IPS-20b (cell line): Measurements from ENCODE around the gene SLC5A6.

Experiments
- H3K27ac ChIP-seq: one replicate; pipeline ENCODE4 v1.5.1; 2013; ENCODE audit warnings: low read length
- H3K27me3 ChIP-seq: 2 replicates; pipeline ENCODE4 v1.6.1; 2013; ENCODE audit warnings: mild to moderate bottlenecking, low read length, inconsistent platforms; ENCODE audit not compliant: insufficient read depth
- H3K36me3 ChIP-seq: 2 replicates; pipeline ENCODE4 v1.6.1; 2013; ENCODE audit warnings: low read depth, mild to moderate bottlenecking, inconsistent platforms, low read length, moderate library complexity; ENCODE audit not compliant: insufficient read depth
- H3K4me1 ChIP-seq: 2 replicates; pipeline ENCODE4 v1.6.1; 2013; ENCODE audit warnings: mild to moderate bottlenecking, control low read depth, inconsistent platforms, low read length, moderate library complexity; ENCODE audit not compliant: insufficient read depth
- H3K4me3 ChIP-seq: 2 replicates; pipeline ENCODE4 v1.5.1; 2013; ENCODE audit warnings: mild to moderate bottlenecking, low read length, inconsistent platforms
- H3K9ac ChIP-seq: 2 replicates; pipeline ENCODE4 v1.6.1; 2013; ENCODE audit warnings: low read depth, mild to moderate bottlenecking, inconsistent platforms, low read length, moderate library complexity
- H3K9me3 ChIP-seq: 2 replicates; pipeline ENCODE4 v1.6.1; 2013; ENCODE audit warnings: mild to moderate bottlenecking, low read depth, low read length, inconsistent platforms; ENCODE audit not compliant: insufficient read depth

Gene SLC5A6

DNA sequence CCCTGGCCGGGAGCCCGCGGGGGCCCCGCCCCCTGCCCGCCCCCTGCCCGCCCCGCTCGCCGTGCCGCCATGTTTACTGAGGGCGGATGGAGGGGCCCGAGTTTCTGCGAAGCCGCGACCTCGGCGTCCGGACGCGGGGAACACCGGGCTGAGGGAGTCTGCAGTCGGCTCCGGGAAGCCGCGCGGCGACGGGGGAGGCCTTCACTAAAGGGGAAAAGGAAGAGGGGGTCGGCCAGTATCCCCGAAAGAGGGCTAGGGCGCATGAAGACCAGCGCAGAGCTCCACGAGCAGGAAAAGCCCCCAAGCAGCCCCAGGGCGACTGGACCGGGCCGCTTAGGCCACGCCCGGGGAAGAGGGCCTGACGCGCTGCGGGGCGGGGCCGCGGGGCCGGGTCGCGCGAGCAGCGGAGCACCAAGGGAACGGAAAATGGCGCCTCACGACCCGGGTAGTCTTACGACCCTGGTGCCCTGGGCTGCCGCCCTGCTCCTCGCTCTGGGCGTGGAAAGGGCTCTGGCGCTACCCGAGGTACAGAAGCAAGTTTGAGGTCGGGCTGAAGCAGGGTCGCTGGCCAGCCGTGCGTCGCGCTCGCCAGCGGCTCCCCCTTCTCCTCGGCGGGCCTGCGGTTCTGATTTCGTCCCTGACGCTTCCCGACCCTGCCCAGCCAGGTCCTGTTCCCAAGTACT is at the start of gene SLC5A6, which contains the start of gene ATRAID:
Gene SLC5A6, minus strand, starts transcription at position 326 of the 683 bp plus-strand sequence. CDS start 4,618 bp downstream, outside the sequence.
Gene ATRAID, plus strand, starts transcription at position 99 of the 683 bp plus-strand sequence. Its CDS starts 328 bp downstream, at position 427.
- Histone ChIP-seq H3K4me1 (peaks cover 8% of the 10 kb centered on the region; the same call in 1 of the 2 replicates), H3K36me3 (peaks cover 58% of the 10 kb centered on the region), H3K27ac (peak within 1 kb of the TSS; percentile 81), H3K4me3 (peak within 1 kb of the TSS; percentile 87), H3K9me3 (no peaks in the 10 kb centered on the region), H3K27me3 (no peaks in the 10 kb centered on the region), H3K9ac (peak within 1 kb of the TSS; percentile 96)

DNA sequence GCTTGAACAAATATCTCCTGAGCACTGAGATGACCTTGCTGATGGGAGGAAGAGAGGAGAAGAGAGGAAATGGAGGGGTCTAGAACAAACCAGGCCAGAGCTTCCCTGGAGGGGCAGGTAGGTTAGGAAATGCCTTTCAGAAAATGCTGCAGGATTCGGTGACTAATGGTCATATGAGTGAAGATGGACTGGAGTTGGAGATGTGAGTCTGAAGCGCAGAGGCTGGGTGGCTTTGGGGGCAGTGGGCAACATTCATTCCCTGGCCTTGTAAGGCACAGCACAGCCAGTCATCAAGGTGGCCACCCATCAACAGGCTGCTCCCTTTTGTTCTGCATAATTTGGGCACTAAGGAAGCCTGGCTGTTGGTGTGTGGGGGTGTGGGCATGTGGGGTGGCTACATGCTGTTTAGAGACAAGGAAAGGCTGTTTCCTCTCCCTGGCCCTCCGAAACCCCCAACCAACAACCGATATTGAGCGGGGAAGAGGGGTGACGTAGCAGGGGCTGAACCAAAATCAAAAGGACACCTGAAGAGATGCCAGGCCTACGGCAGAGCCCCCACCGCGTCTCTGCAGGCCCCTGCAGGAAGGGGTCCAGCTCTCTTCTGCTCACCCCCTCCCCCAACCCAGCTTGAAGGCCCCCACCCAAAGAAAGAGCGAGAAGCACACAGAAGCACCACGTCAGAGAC is 49.3 kb upstream of the SLC5A6 start:
- H3K27me3 ChIP-seq: peaks cover 70% of the 10 kb centered on the region
- no peak overlapping the region for H3K27ac ChIP-seq
- H3K4me1 ChIP-seq: peaks cover 6% of the 10 kb centered on the region; the same call in 1 of the 2 replicates
- H3K36me3 ChIP-seq: no peaks in the 10 kb centered on the region
- peak overlapping the region; percentile 71; the same call in 1 of the 2 replicates for H3K4me3 ChIP-seq
- no peaks in the 10 kb centered on the region; the same call in 1 of the 2 replicates for H3K9me3 ChIP-seq
- no peak overlapping the region for H3K9ac ChIP-seq

DNA sequence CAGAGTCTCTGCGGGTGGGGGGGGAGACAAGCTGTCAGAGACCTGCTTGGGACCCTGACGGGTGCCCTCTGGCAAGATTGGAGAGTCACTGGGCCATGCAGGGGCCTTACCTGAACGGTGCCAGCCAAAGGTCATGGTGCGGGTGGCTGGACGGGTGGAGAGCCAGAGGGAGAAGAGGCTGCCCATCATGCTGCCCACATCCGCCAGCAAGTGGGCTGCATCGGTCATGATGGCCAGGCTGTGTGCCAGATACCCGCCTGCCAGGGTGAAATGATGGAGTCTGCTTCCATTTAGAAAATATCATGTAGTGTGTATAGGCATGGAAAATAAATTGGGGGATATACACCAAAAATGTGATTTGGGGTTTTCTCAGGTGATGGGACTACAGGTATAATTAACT is 46.0 kb upstream of the SLC5A6 start:
- Histone ChIP-seq H3K4me3 (no peak overlapping the region), H3K27ac (no peak overlapping the region), H3K9ac (no peak overlapping the region), H3K9me3 (no peaks in the 10 kb centered on the region), H3K4me1 (peaks cover 3% of the 10 kb centered on the region; the same call in 1 of the 2 replicates), H3K27me3 (peaks cover 36% of the 10 kb centered on the region), H3K36me3 (no peaks in the 10 kb centered on the region)

DNA sequence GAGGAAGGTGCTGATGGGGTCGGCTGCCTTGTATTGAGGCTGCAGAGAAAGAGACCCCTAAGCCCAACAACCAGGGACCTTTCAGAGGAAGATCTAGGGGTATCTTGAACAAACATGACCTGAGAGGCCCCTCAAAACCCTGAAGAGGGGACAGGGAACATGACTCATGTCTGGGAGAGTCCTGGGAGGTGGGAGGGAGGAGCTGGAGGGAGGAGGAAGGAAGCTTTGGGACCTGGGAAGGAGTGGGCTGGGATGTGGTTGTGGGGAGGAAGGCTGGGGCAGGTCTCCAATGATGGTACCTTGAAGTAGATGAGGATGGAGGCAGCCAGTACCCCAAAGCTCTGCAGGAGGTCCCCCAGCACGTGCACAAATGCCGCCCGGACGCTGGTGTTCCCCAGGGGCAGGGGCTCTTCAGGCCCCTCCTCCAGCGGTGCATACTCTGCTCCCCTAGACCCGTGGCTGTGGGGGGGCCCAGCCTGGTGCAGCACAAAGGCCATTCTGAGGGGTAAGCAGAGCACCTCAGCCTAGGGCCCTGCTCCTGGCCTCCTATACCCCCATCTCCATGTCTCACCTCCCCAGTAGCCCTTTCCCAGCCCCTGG is 44.9 kb upstream of the SLC5A6 start:
- H3K36me3 ChIP-seq: no peaks in the 10 kb centered on the region
- no peak overlapping the region for H3K4me3 ChIP-seq
- H3K27me3 ChIP-seq: peaks cover 27% of the 10 kb centered on the region
- peaks cover 3% of the 10 kb centered on the region; the same call in 1 of the 2 replicates for H3K4me1 ChIP-seq
- H3K9me3 ChIP-seq: no peaks in the 10 kb centered on the region
- no peak overlapping the region for H3K27ac ChIP-seq
- H3K9ac ChIP-seq: no peak overlapping the region

DNA sequence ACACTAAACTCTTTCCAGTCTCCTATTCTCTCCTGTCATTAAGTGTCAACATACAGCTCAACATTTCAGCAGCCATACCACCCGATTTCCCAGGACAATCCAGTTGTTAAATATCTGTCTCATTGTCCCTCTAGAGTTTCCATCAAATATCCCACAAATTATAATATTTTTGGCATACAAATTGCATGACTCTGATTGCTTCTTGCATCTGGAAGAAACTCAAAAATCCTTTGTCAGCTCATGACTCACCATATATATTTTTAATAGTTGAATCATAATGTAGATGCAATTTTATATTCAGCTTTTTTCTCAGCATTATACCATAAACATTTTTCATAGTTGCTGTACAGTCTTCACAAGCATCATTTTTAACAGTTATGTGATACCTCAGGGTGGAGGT is 43.6 kb upstream of the SLC5A6 start:
- Histone ChIP-seq H3K9me3 (no peaks in the 10 kb centered on the region), H3K4me3 (no peak overlapping the region), H3K27ac (no peak overlapping the region), H3K36me3 (no peaks in the 10 kb centered on the region), H3K27me3 (peaks cover 27% of the 10 kb centered on the region), H3K4me1 (no peaks in the 10 kb centered on the region; the same call in 1 of the 2 replicates), H3K9ac (no peak overlapping the region)

DNA sequence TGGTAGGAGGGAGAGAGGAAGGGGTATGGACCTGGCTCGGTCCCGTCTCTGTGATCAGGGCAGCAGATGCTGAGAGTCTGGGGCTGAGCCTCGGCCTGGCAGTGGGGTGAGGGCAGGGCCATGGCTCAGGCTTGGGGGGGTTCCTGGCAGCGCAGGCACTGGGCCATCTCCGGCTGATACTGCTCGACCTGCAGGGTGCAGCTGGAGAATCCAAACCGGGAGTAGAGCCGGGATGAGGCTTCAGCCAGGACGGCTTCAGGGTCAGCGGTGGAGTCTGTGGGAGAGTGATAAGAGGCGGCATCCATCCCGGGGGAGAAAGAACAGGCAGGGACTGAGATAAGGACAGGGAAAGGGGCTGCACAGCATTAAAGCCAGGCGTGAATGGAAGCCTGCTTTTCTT is 43.1 kb upstream of the SLC5A6 start:
- H3K36me3 ChIP-seq: no peaks in the 10 kb centered on the region
- H3K27ac ChIP-seq: no peak overlapping the region
- H3K4me1 ChIP-seq: peaks cover 3% of the 10 kb centered on the region; the same call in 1 of the 2 replicates
- H3K9ac ChIP-seq: no peak overlapping the region
- H3K27me3 ChIP-seq: peaks cover 27% of the 10 kb centered on the region
- no peak overlapping the region for H3K4me3 ChIP-seq
- no peaks in the 10 kb centered on the region for H3K9me3 ChIP-seq

DNA sequence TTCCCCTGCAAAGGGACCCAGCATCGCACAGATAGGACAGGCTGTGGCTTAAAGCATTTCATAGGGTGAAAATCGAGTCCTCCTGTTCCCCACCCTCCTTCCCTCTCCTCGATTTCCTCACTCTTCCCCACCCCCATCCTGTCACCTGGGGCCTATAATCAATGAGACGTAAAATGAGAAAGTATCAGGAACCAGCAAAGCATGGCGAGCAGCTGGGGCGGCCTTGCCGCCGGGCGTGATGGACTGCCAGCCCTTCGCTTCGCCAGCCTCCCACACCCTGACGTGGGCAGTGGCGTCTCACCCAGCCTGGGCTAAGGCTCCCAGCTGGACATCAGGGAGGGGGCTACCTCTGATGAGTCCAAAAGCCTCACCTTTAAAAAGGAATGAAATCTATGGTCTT is 39.7 kb upstream of the SLC5A6 start:
- peaks cover 3% of the 10 kb centered on the region; the same call in 1 of the 2 replicates for H3K4me1 ChIP-seq
- peaks cover 19% of the 10 kb centered on the region for H3K27me3 ChIP-seq
- H3K27ac ChIP-seq: no peak overlapping the region
- no peaks in the 10 kb centered on the region for H3K36me3 ChIP-seq
- no peaks in the 10 kb centered on the region for H3K9me3 ChIP-seq
- H3K9ac ChIP-seq: no peak overlapping the region
- H3K4me3 ChIP-seq: no peak overlapping the region

DNA sequence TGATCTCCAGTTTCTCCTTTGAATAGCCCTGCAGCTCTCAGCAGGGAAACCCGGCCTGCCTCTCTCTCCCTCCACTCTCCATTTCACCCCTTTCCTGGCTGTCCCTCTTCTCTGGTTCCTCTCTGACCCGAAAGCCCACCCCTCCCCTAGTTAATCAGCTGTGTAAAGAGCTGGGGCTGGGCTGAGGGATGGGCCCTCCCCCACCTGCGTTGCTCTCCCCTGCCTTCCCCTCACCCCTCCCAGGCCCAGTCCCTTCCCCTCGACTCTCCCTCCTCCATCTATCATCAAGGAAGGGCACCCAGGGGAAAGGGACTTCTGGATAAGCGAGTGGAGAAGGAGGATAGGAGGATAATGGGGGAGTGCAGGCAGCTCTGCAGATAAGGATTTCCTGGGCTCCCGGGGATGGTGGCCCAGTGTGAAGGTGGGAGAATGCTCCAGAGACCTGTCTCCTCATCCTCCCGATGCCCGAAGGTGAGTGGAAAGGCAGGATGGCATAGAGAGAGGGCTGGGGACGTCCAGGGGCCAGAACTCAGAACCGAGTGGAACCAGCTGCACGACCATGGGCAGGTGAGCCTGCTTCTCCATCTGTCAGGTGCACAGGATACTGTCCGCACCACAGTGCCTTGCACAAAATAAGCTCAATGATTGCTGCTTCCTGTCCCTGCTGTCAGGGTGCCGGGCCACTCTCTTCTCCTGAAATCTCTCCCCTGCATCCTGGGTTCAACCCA is 38.7 kb upstream of the SLC5A6 start:
- H3K4me3 ChIP-seq: peak overlapping the region; percentile 58; the same call in 1 of the 2 replicates
- H3K9ac ChIP-seq: peak overlapping the region; percentile 40; the same call in 1 of the 2 replicates
- no peaks in the 10 kb centered on the region for H3K36me3 ChIP-seq
- no peak overlapping the region for H3K27ac ChIP-seq
- no peaks in the 10 kb centered on the region for H3K9me3 ChIP-seq
- H3K4me1 ChIP-seq: peaks cover 3% of the 10 kb centered on the region; the same call in 1 of the 2 replicates
- H3K27me3 ChIP-seq: peaks cover 19% of the 10 kb centered on the region

DNA sequence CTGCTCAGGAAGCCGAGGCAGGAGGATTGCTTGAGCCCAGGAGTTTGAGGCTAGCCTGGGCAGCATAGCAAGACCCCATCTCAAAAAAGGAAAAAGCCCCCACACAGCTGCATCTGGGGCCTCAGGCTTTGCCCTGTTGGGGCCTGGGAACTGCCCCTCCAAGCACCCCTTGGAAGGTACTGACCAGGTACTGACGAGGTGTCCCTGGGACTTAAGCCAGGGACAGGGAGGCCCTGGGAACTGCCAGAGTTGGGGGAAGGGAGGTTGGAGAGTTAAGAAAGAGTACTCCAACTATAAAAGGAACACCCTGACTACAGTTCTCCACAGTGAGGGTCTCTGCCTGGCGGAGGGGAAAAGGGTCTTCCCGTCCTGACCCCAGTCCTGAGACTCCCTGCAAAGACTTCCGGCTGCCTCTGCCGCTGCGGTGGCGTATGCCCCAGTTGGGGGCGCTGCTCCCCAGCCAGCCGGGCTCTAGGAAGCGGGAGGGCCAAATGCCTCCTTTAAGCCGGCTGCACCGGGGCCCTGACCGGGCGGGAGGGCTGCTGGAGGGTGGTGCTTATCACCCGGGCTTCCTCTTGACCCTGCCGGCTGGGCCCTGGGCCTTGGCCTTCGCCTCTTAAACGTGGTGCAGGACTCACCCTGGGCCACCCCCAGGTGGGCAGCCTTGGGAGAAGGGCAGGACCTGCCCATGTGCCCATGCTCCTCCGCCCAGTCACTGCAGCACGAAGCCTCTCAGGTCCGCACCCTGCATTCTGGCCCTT is 38.0 kb upstream of the SLC5A6 start:
- Histone ChIP-seq H3K27me3 (peaks cover 19% of the 10 kb centered on the region), H3K27ac (no peak overlapping the region), H3K9ac (peak overlapping the region; percentile 40; the same call in 1 of the 2 replicates), H3K4me1 (peaks cover 3% of the 10 kb centered on the region; the same call in 1 of the 2 replicates), H3K9me3 (no peaks in the 10 kb centered on the region), H3K4me3 (peak overlapping the region; percentile 58; the same call in 1 of the 2 replicates), H3K36me3 (peaks cover 4% of the 10 kb centered on the region; the same call in 1 of the 2 replicates)

DNA sequence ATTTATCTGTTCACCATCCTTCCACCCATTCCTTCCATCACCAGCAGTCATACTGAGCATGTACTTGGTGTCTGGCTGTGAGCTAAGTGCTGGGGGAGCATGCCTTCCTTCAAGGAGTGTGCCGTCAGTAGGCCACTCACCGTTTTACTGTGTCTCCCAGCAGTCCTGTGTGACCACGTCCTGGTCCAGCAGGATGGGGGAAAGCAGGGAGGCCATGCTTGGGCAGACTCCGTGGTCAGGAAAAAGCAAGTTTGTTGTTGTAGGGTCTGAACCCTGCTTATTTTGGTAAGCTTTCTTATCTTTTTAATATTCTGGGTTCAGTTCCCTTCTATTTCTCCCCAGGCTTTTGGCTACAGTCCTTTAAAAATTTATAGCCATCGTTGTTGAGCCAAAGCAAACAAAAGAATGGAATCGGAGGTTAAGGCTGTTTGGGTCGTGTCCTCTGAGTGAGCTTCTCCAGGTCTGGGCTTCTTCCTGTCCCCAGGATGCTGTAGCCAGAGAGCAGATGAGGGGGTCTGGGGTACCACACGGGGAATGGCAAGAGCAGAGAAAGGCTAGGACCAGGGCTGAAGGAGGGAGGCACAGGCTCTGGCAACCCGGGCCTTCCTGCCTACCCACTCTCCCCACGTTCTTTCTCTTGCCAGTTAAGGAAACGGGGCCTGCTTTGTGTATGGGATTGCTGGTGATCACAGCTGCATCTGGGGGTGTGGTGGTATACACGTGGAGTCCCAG is 37.3 kb upstream of the SLC5A6 start:
- Histone ChIP-seq H3K4me3 (no peak overlapping the region), H3K4me1 (peaks cover 3% of the 10 kb centered on the region; the same call in 1 of the 2 replicates), H3K9me3 (no peaks in the 10 kb centered on the region), H3K36me3 (peaks cover 12% of the 10 kb centered on the region), H3K9ac (no peak overlapping the region), H3K27ac (no peak overlapping the region), H3K27me3 (peaks cover 19% of the 10 kb centered on the region)
